GM12878 (cell line): ENCODE results near the gene RIC1. TPM values are rescaled to one million over a fixed set of nuclear protein-coding genes. Genes with fewer than 3 reads are reported as not detected.

Source experiments
- ATAC-seq: fragments of 200-7000 bp; cut with Tn5 transposase; 3 replicates; pipeline ENCODE4 v1.9.1; 2020; ENCODE audit warnings: mild to moderate bottlenecking, moderate library complexity
- BruUV-seq: library from RNA; stranded (reverse); fragments of 400-500 nt; replicated peaks from 2 replicates; lab custom pipeline; 2021; lab: Mats Ljungman, UMichigan
- CTCF ChIA-PET: fragments of 300-600 bp; sonication (Branson Sonifier 250); formaldehyde crosslinking; extraction: SDS; loops from one replicate; lab custom pipeline; 2021; ENCODE audit warnings: inconsistent platforms; lab: Yijun Ruan, JAX
- POLR2A ChIA-PET: fragments of 350-600 bp; formaldehyde crosslinking; extraction: SDS; loops from one replicate; lab custom pipeline; 2021; ENCODE audit warnings: inconsistent platforms; lab: Charles Lee
- RAD21 ChIA-PET: fragments of 300-600 bp; sonication (Branson Sonifier 250); formaldehyde crosslinking; loops from one replicate; lab custom pipeline; 2023; ENCODE audit warnings: antibody characterized with exemption; ENCODE audit not compliant: unreplicated experiment; lab: Charles Lee
- SMC1A ChIA-PET: fragments of 300-600 bp; sonication (Branson Sonifier 250); formaldehyde crosslinking; loops from one replicate; lab custom pipeline; 2023; ENCODE audit not compliant: unreplicated experiment, uncharacterized antibody; lab: Charles Lee
- DNase-seq: peaks from one replicate; pipeline ENCODE4 v3.0.0-alpha.2; 2011; ENCODE audit warnings: low read depth, low spot score
- FAIRE-seq: peaks from 3 replicates; lab custom pipeline; 2011; peaks lifted over from hg19 to GRCh38; lab: Jason Lieb, UNC
- H2AFZ ChIP-seq: 2 replicates; pipeline ENCODE4 v1.6.0; 2011; ENCODE audit warnings: low read depth, low read length, control low read depth; ENCODE audit not compliant: control insufficient read depth
- H3K27ac ChIP-seq: 2 replicates; pipeline ENCODE4 v1.5.1; 2011; ENCODE audit warnings: control low read depth; ENCODE audit not compliant: control insufficient read depth, insufficient read depth
- H3K27me3 ChIP-seq, 2 experiments: replicated peaks in 1 of 2; 2 replicates each; pipeline versions ENCODE4 v1.6.0 to v1.6.1; 2011; ENCODE audit warnings: low read length in 1 of 2; ENCODE audit not compliant: control insufficient read depth in 2 of 2, insufficient read depth in 2 of 2
- H3K36me3 ChIP-seq, 2 experiments: 2 replicates each; pipeline ENCODE4 v1.5.1; 2011; ENCODE audit warnings: low read length in 1 of 2; ENCODE audit not compliant: control insufficient read depth in 2 of 2, insufficient read depth in 2 of 2
- H3K4me1 ChIP-seq: 2 replicates; pipeline ENCODE4 v1.6.1; 2011; ENCODE audit warnings: mild to moderate bottlenecking, low read length, moderate library complexity, mixed read lengths; ENCODE audit not compliant: control insufficient read depth, insufficient read depth
- H3K4me2 ChIP-seq: 2 replicates; pipeline ENCODE4 v1.6.0; 2011; ENCODE audit warnings: control low read depth; ENCODE audit not compliant: control insufficient read depth, insufficient read depth
- H3K4me3 ChIP-seq: fragments of 200-600 bp; sonication (generic); 2 replicates; pipeline ENCODE4 v1.5.1; 2016
- H3K79me2 ChIP-seq: 2 replicates; pipeline ENCODE4 v1.6.0; 2011; ENCODE audit warnings: low read length; ENCODE audit not compliant: control insufficient read depth, insufficient read depth
- H3K9ac ChIP-seq: 2 replicates; pipeline ENCODE4 v1.8.0; 2011; ENCODE audit warnings: low read length, control low read depth, mixed read lengths; ENCODE audit not compliant: control insufficient read depth, insufficient read depth
- H3K9me3 ChIP-seq: replicated peaks from 3 replicates; pipeline ENCODE4 v1.5.1; 2011; ENCODE audit warnings: mild to moderate bottlenecking, low read length; ENCODE audit not compliant: control insufficient read depth, insufficient read depth
- H4K20me1 ChIP-seq: 2 replicates; pipeline ENCODE4 v1.6.0; 2011; ENCODE audit not compliant: control insufficient read depth, insufficient read depth
- MEF2A ChIP-seq: IDR thresholded peaks from 2 replicates; pipeline ENCODE4 v1.6.1; 2011; ENCODE audit warnings: low read depth, mild to moderate bottlenecking, low read length, moderate library complexity; ENCODE audit not compliant: insufficient read depth
- MYC ChIP-seq: IDR thresholded peaks from 2 replicates; pipeline ENCODE4 v1.6.1; 2011; ENCODE audit warnings: mild to moderate bottlenecking, low read length, moderate library complexity, inconsistent platforms; ENCODE audit not compliant: insufficient read depth, insufficient replicate concordance, insufficient read length, severe bottlenecking
- PML ChIP-seq: IDR thresholded peaks from 2 replicates; pipeline ENCODE4 v1.6.1; 2012; ENCODE audit warnings: low read length, inconsistent platforms
- RFX5 ChIP-seq: IDR thresholded peaks from 2 replicates; pipeline ENCODE4 v1.6.1; 2011; ENCODE audit warnings: low read depth, low read length, improper control_type of control experiment
- RUNX3 ChIP-seq: IDR thresholded peaks from 2 replicates; pipeline ENCODE4 v1.6.1; 2012; ENCODE audit warnings: low read length, inconsistent platforms
- TCF12 ChIP-seq: IDR thresholded peaks from 2 replicates; pipeline ENCODE4 v1.6.1; 2011; ENCODE audit warnings: low read depth, mild to moderate bottlenecking, low read length
- WGBS: methylation state at CpG from one replicate; pipeline ENCODE4 v1.1.6; 2016; ENCODE audit warnings: low lambda C conversion rate; ENCODE audit not compliant: insufficient replicate concordance, insufficient coverage; ENCODE audit errors: missing lambda C conversion rate; 5-methylcytosine and 5-hydroxymethylcytosine counted together
- in situ Hi-C: fragments of 300-500 bp; cut with MboI; formaldehyde crosslinking; loops from 9 replicates; pipeline ENCODE4 v1.14.3; 2018; ENCODE audit warnings: mixed read lengths
- intact Hi-C: fragments of 100-400 bp; cut with micrococcal nuclease; formaldehyde crosslinking; loops from one replicate; pipeline ENCODE4 v1.14.2; 2022; ENCODE audit not compliant: unreplicated experiment
- polyA plus RNA-seq, 11 experiments: library from polyadenylated mRNA; depleted of rRNA in 4 of 11; unstranded in 6 of 11; stranded (reverse) in 5 of 11; fragments of >200 nt; fragmentation: Nextera tagmentation in 4 of 11; fragmentation: Illumina TruSeq in 1 of 11; extraction: Ambion mirVana in 4 of 11; extraction: Trizol in 1 of 11; gene quantifications; 1 replicate in 1 of 11; 2 replicates in 10 of 11; pipeline versions ENCODE4 v1.2.1 to v1.2.3, GENCODE V29; 2011 to 2016; ENCODE audit warnings: inconsistent platforms in 2 of 11, missing spikeins in 2 of 11, low read depth in 1 of 11
- total RNA-seq, 4 experiments: library from RNA; depleted of rRNA in 3 of 4; stranded (reverse); fragments of >200 nt in 3 of 4; fragmentation: Illumina TruSeq in 1 of 4; extraction: Trizol in 1 of 4; gene quantifications; 2 replicates each; pipeline versions ENCODE4 v1.2.1 to v1.2.3, GENCODE V29; 2013 to 2021
- TF ChIP-seq, protein P1 (sequence below): IDR thresholded peaks from 2 replicates; pipeline ENCODE4 v1.6.1; 2011; ENCODE audit warnings: borderline replicate concordance, low read depth, mild to moderate bottlenecking, moderate library complexity, low read length; ENCODE audit not compliant: insufficient read depth, poor library complexity, severe bottlenecking

The RIC1 gene
- total and polyA plus RNA-seq, 10 of the 15 experiments (the other 5 are each of a cell fraction or from before 2014, with no cell fraction given) = 6.2 to 59.8 (median 33.3) TPM

DNA sequence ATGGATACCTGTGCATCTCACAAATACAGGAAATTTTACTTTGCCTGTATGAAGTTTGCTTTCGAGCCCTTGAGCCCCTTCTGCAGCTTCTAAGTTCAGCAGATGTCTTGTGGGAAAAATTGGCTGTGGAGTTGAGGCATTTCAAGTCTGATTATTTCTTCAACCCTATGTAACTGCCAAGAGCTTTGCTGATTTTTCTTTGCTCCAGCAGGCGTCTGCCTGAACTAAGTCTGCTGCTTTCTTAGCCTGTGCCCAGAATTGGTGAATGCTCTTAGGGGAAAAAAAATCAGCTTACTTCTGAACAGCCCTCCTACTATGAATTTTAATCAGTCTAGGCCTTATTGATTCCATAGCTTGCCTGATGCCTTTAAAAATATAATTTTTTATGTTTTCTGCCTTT is 41.2 kb downstream of the RIC1 start:
- FAIRE-seq (no peak), DNase-seq (no peak), ATAC-seq (no peak)
- 100% methylated on average over 2 of the region's 2 CpGs for WGBS
- peaks cover 5 to 6% of the 10 kb centered on the region in 2 experiments; a peak in 3 of 4 replicates for H3K36me3 ChIP-seq
- no peak overlapping the region for H3K4me3 ChIP-seq
- POLR2A ChIA-PET = no interaction called here
- RAD21 ChIA-PET = no interaction called here
- no peak overlapping the region for H2AFZ ChIP-seq
- intact Hi-C loops = no loop called here
- peaks cover 11% of the 10 kb centered on the region for H3K9me3 ChIP-seq
- H3K27me3 ChIP-seq = no peaks in the 10 kb centered on the region
- H3K9ac ChIP-seq = no peak overlapping the region
- peaks cover 71% of the 10 kb centered on the region for H3K79me2 ChIP-seq
- no peak overlapping the region for H3K27ac ChIP-seq
- CTCF ChIA-PET = no interaction called here
- H3K4me1 ChIP-seq = no peaks in the 10 kb centered on the region
- no peaks in the 10 kb centered on the region for H4K20me1 ChIP-seq
- SMC1A ChIA-PET = no interaction called here
- H3K4me2 ChIP-seq = no peak overlapping the region
- TF ChIP-seq MYC = no peak
- TF ChIP-seq, protein P1, sequence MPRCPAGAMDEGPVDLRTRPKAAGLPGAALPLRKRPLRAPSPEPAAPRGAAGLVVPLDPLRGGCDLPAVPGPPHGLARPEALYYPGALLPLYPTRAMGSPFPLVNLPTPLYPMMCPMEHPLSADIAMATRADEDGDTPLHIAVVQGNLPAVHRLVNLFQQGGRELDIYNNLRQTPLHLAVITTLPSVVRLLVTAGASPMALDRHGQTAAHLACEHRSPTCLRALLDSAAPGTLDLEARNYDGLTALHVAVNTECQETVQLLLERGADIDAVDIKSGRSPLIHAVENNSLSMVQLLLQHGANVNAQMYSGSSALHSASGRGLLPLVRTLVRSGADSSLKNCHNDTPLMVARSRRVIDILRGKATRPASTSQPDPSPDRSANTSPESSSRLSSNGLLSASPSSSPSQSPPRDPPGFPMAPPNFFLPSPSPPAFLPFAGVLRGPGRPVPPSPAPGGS = no peak
- no peak for TF ChIP-seq TCF12
- TF ChIP-seq PML = no peak
- no peak for TF ChIP-seq MEF2A
- TF ChIP-seq RUNX3 = no peak
- TF ChIP-seq RFX5 = no peak
- no TSS peak for BruUV-seq
- in situ Hi-C loops = no loop called here
